IMR-90 (cell line): ENCODE results near the gene PLCXD1. TPM values are rescaled to one million over a fixed set of nuclear protein-coding genes. Genes with fewer than 3 reads are reported as not detected.

Experiments used
- ATAC-seq: fragments of 200-7000 bp; cut with Tn5 transposase; 2 replicates; pipeline ENCODE4 v1.9.1; 2020; ENCODE audit warnings: low read depth, mild to moderate bottlenecking, moderate library complexity
- BruUV-seq: library from RNA; stranded (reverse); fragments of 400-500 nt; replicated peaks from 2 replicates; lab custom pipeline; 2021; lab: Mats Ljungman, UMichigan
- CTCF ChIA-PET: fragments of 300-600 bp; formaldehyde crosslinking; extraction: SDS; loops from one replicate; lab custom pipeline; 2021; ENCODE audit warnings: antibody characterized with exemption; lab: Yijun Ruan, JAX
- POLR2A ChIA-PET: fragments of 300-600 bp; sonication (Branson Sonifier 250); formaldehyde crosslinking; loops from one replicate; lab custom pipeline; 2022; ENCODE audit warnings: antibody characterized with exemption; ENCODE audit not compliant: unreplicated experiment; lab: Charles Lee
- DNase-seq: peaks from one replicate; pipeline ENCODE4 v3.0.0; 2013
- H2AFZ ChIP-seq: replicated peaks from 2 replicates; pipeline ENCODE3; 2013; ENCODE audit warnings: low read length, mild to moderate bottlenecking; ENCODE audit not compliant: poor library complexity
- H2AK5ac ChIP-seq: 2 replicates; pipeline ENCODE4 v1.6.1; 2013; ENCODE audit warnings: low read depth, low read length, inconsistent platforms
- H2AK9ac ChIP-seq: replicated peaks from 2 replicates; pipeline ENCODE3; 2013; ENCODE audit warnings: mild to moderate bottlenecking, low read depth, low read length, moderate library complexity; ENCODE audit not compliant: poor library complexity
- H2BK120ac ChIP-seq: 2 replicates; pipeline ENCODE4 v1.6.1; 2013; ENCODE audit warnings: low read depth, low read length, inconsistent platforms
- H2BK15ac ChIP-seq: 3 replicates; pipeline ENCODE4 v1.6.1; 2013; ENCODE audit warnings: low read depth, low read length, inconsistent platforms
- H2BK20ac ChIP-seq: 2 replicates; pipeline ENCODE4 v1.6.1; 2013; ENCODE audit warnings: low read depth, mild to moderate bottlenecking, inconsistent platforms, low read length, moderate library complexity
- H2BK5ac ChIP-seq: 2 replicates; pipeline ENCODE4 v1.6.1; 2013; ENCODE audit warnings: mild to moderate bottlenecking, low read depth, low read length, inconsistent platforms; ENCODE audit not compliant: poor library complexity, severe bottlenecking
- H3K14ac ChIP-seq: replicated peaks from 2 replicates; pipeline ENCODE4 v1.6.1; 2013; ENCODE audit warnings: low read depth, low read length, inconsistent platforms
- H3K18ac ChIP-seq: 2 replicates; pipeline ENCODE4 v1.6.1; 2013; ENCODE audit warnings: low read depth, low read length, control low read depth
- H3K23ac ChIP-seq: 2 replicates; pipeline ENCODE4 v1.6.1; 2013; ENCODE audit warnings: low read depth, low read length, inconsistent platforms
- H3K27ac ChIP-seq: 2 replicates; pipeline ENCODE4 v1.5.1; 2013; ENCODE audit warnings: mild to moderate bottlenecking, control low read depth, low read length; ENCODE audit not compliant: insufficient read depth
- H3K27me3 ChIP-seq: 2 replicates; pipeline ENCODE4 v1.6.1; 2013; ENCODE audit warnings: low read length; ENCODE audit not compliant: control insufficient read depth, insufficient read depth
- H3K36me3 ChIP-seq: 2 replicates; pipeline ENCODE4 v1.6.1; 2013; ENCODE audit warnings: low read length, mixed read lengths; ENCODE audit not compliant: control insufficient read depth, insufficient read depth
- H3K4ac ChIP-seq: 2 replicates; pipeline ENCODE4 v1.6.1; 2013; ENCODE audit warnings: low read depth, low read length, inconsistent platforms
- H3K4me1 ChIP-seq: 2 replicates; pipeline ENCODE4 v1.6.1; 2013; ENCODE audit warnings: low read length, mixed read lengths; ENCODE audit not compliant: control insufficient read depth, insufficient read depth
- H3K4me2 ChIP-seq: 2 replicates; pipeline ENCODE4 v1.6.1; 2013; ENCODE audit warnings: low read depth, mild to moderate bottlenecking, control low read depth, low read length, moderate library complexity
- H3K4me3 ChIP-seq: 2 replicates; pipeline ENCODE4 v1.5.1; 2013; ENCODE audit warnings: low read depth, mild to moderate bottlenecking, control low read depth, low read length, moderate library complexity; ENCODE audit not compliant: insufficient read depth
- H3K56ac ChIP-seq: 2 replicates; pipeline ENCODE4 v1.6.1; 2013; ENCODE audit warnings: low read length, inconsistent platforms; ENCODE audit not compliant: insufficient read depth; ENCODE audit errors: extremely low read depth
- H3K79me1 ChIP-seq, 2 experiments: 2 replicates each; pipeline ENCODE4 v1.6.1; 2013; ENCODE audit warnings: low read length in 2 of 2, inconsistent platforms in 1 of 2, low read depth in 1 of 2
- H3K9ac ChIP-seq: 2 replicates; pipeline ENCODE4 v1.6.1; 2013; ENCODE audit warnings: low read depth, low read length, control low read depth
- H3K9me1 ChIP-seq: 2 replicates; pipeline ENCODE4 v1.6.1; 2013; ENCODE audit warnings: low read length, inconsistent platforms; ENCODE audit not compliant: insufficient read depth
- H3K9me3 ChIP-seq: 2 replicates; pipeline ENCODE4 v1.6.1; 2013; ENCODE audit warnings: low read length; ENCODE audit not compliant: control insufficient read depth, insufficient read depth
- H4K20me1 ChIP-seq: 2 replicates; pipeline ENCODE4 v1.6.1; 2013; ENCODE audit warnings: low read length, inconsistent platforms; ENCODE audit not compliant: insufficient read depth
- H4K5ac ChIP-seq: 2 replicates; pipeline ENCODE4 v1.6.1; 2013; ENCODE audit warnings: mild to moderate bottlenecking, low read depth, low read length, control low read depth
- H4K8ac ChIP-seq, 2 experiments: 2 replicates each; pipeline ENCODE4 v1.6.1; 2013; ENCODE audit warnings: low read depth in 2 of 2, low read length in 2 of 2, control low read depth in 1 of 2, inconsistent platforms in 1 of 2
- H4K91ac ChIP-seq: 2 replicates; pipeline ENCODE4 v1.6.1; 2013; ENCODE audit warnings: low read depth, low read length, inconsistent platforms; ENCODE audit not compliant: insufficient read depth
- CEBPB ChIP-seq: IDR thresholded peaks from 2 replicates; pipeline ENCODE4 v1.6.1; 2012; ENCODE audit warnings: low read depth, low read length, improper control_type of control experiment
- CTCF ChIP-seq: conservative IDR thresholded peaks from 2 replicates; pipeline ENCODE4 v1.5.1; 2012; ENCODE audit warnings: mild to moderate bottlenecking, low read depth, low read length, improper control_type of control experiment
- ELK1 ChIP-seq: fragments of 150-350 bp; IDR thresholded peaks from 2 replicates; pipeline ENCODE4 v1.6.1; 2016; ENCODE audit warnings: low read depth, mild to moderate bottlenecking, low read length, moderate library complexity, borderline replicate concordance
- MAFK ChIP-seq: IDR thresholded peaks from 2 replicates; pipeline ENCODE4 v1.6.1; 2012; ENCODE audit warnings: low read depth, low read length, improper control_type of control experiment
- MAZ ChIP-seq: IDR thresholded peaks from 2 replicates; pipeline ENCODE4 v1.6.1; 2012; ENCODE audit warnings: low read depth, mild to moderate bottlenecking, low read length, improper control_type of control experiment, moderate library complexity, borderline replicate concordance
- NFE2L2 ChIP-seq: fragments of 150-350 bp; IDR thresholded peaks from 2 replicates; pipeline ENCODE4 v1.6.1; 2016; ENCODE audit warnings: low read depth, mild to moderate bottlenecking, low read length
- POLR2A ChIP-seq: IDR thresholded peaks from 2 replicates; pipeline ENCODE4 v1.6.1; 2012; ENCODE audit warnings: mild to moderate bottlenecking, low read depth, low read length
- SMC3 ChIP-seq: fragments of 150-350 bp; IDR thresholded peaks from 2 replicates; pipeline ENCODE4 v1.6.1; 2016; ENCODE audit warnings: low read depth, mild to moderate bottlenecking, antibody characterized with exemption, low read length, moderate library complexity
- WGBS, 2 experiments: methylation state at CpG; one replicate each; pipeline versions ENCODE4 v1.1.5 to v1.1.7; 2013; ENCODE audit warnings: missing lambda C conversion rate in 2 of 2; ENCODE audit not compliant: insufficient read length in 1 of 2; ENCODE audit errors: extremely low coverage in 2 of 2; 5-methylcytosine and 5-hydroxymethylcytosine counted together
- dilution Hi-C: fragments of 300-500 bp; cut with HindIII; formaldehyde crosslinking; loops from one replicate; pipeline ENCODE4 v1.14.3; 2018; ENCODE audit warnings: low sequenced_read_pairs; ENCODE audit not compliant: unreplicated experiment
- in situ Hi-C: fragments of 300-500 bp; cut with MboI; formaldehyde crosslinking; loops from 3 replicates; pipeline ENCODE4 v1.14.3; 2019; ENCODE audit warnings: low sequenced_read_pairs, inconsistent platforms, mixed read lengths
- intact Hi-C: fragments of 100-400 bp; cut with micrococcal nuclease; formaldehyde crosslinking; loops from 2 replicates; pipeline ENCODE4 v1.10.0; 2022
- polyA plus RNA-seq, 3 experiments: library from polyadenylated mRNA; depleted of rRNA; stranded (reverse); fragments of >200 nt; gene quantifications; 2 replicates each; pipeline ENCODE4 v1.2.3, GENCODE V29; 2012; ENCODE audit warnings: low replicate concordance in 1 of 3
- total RNA-seq: library from RNA; depleted of rRNA; stranded (reverse); fragments of >200 nt; gene quantifications from 2 replicates; pipeline ENCODE4 v1.2.3, GENCODE V29; 2012

PLCXD1 gene
- total and polyA plus RNA-seq, 2 of the 4 experiments (the other 2 are of a cell fraction): 16.7 to 17.7 TPM

GRCh38 chrX:312621-313331 lies 31.6 kb downstream of the PLCXD1 start:
- Histone ChIP-seq H3K9me3 (no peaks in the 10 kb centered on the region), H4K91ac (no peak overlapping the region), H3K9me1 (no peaks in the 10 kb centered on the region; the same call in 1 of the 2 replicates), H3K23ac (no peak overlapping the region), H3K9ac (no peak overlapping the region), H3K4ac (no peak overlapping the region), H3K27me3 (no peaks in the 10 kb centered on the region), H3K4me3 (no peak overlapping the region), H2AFZ (no peak overlapping the region), H3K4me1 (no peaks in the 10 kb centered on the region), H2AK9ac (no peak overlapping the region), H3K18ac (no peak overlapping the region), H4K8ac (no peak overlapping the region), H2BK20ac (no peak overlapping the region), H2BK5ac (no peak overlapping the region), H3K36me3 (peaks cover 56% of the 10 kb centered on the region), H3K79me1 (peaks cover 0 to 7% of the 10 kb centered on the region in 2 experiments; a peak in 1 of 4 replicates), H3K27ac (no peak overlapping the region), H3K4me2 (no peak overlapping the region), H3K56ac (no peak overlapping the region), H2BK15ac (no peak overlapping the region), H4K20me1 (no peaks in the 10 kb centered on the region), H2BK120ac (no peak overlapping the region), H2AK5ac (no peak overlapping the region), H3K14ac (no peak overlapping the region), H4K5ac (no peak overlapping the region)
- intact Hi-C loops (no loop called here), dilution Hi-C loops (no loop called here), in situ Hi-C loops (no loop called here)
- CTCF ChIA-PET: no interaction called here
- TF ChIP-seq CTCF: no peak
- TF ChIP-seq MAFK: no peak
- no peak for TF ChIP-seq POLR2A
- TF ChIP-seq ELK1: no peak
- no peak for TF ChIP-seq NFE2L2
- no peak for TF ChIP-seq MAZ
- no peak for TF ChIP-seq CEBPB
- TF ChIP-seq SMC3: no peak
- 99% methylated on average over 28 of the region's 54 CpGs; no CpG with 5 or more reads in 1 of the 2 experiments for WGBS, 2 experiments
- no peak for ATAC-seq
- BruUV-seq: no TSS peak
- POLR2A ChIA-PET: no interaction called here
- DNase-seq: no peak
